ENCODE measurements around the gene B4GALNT1.

B4GALNT1 gene

DNA sequence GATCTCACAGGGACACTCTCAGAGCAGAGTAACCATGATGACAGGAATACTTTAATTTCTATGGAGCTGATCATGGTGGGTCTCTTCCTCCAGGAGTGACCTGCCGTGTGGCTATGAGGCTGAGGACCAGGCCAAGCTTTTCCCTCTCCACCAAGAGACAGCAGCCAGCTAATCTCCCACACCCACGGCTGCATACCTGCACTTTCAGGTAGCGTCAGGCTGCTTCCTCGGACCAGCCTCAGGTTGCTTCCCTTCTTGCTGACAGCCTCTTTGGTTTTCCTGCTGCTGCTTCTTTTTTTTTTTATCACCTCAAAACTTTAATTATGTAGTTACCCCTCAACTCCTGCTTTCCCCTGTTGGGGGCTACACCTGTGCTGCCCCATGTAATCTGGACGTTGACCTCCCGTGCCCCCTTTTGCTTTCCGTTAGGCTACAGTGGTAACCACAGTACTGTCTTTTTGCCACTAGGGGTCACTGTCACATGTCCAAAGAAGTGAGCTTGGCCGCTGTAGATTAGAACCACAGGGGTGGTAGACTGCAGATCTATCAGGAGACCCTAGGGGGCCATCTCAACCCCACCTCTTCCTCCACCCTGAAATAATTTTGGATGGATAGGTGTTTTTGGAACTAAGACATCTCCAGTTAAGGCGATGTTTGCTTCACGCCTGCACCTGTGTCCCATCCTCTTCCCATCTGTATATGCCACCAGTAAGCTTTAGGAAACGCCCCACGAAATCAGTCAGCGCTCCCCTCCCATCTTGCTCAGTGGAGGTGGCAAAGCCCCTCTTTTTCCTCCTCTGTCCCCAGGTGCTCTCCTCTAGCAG is 49.8 kb downstream of the B4GALNT1 start:
- DNase-seq = peak; percentile 72

DNA sequence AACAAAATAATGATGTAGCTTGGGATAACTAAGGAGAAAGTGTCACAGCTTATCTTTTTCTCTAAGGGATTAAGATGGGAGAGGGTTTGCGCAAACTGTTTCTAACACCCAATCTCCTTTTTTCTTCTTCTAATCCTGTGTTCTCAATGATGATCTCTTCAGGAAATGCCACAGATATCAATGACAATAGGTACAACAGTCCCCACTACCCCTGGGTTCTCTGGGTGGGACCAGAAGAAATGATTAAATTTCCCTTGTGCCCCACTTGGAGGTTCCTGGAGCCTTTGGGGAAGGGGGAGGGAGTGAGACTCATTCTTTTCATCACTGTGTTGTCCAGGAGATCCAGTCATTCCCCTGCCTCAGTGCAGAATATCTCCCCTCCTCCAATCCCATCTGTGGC is 50.6 kb downstream of the B4GALNT1 start:
- DNase-seq = no peak

DNA sequence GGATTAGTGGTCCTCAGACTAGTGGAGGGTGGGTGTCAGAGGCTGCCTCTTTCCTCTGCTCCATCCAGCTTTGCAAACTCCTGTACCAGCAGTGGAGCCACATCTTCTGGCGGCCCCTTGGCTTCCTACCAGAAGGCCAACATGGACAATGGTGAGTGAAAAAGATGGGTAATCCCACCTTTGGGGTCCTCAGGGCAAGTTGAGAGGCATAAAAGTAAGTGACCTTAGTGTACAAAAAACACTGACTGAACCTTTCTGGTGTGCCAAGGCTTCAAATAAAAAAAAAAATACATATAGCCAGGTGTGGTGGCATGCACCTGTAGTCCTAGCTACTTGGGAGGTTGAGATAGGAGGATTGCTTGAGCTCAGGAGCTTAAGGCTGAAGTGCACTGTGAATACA is 51.2 kb downstream of the B4GALNT1 start:
- DNase-seq = no peak

DNA sequence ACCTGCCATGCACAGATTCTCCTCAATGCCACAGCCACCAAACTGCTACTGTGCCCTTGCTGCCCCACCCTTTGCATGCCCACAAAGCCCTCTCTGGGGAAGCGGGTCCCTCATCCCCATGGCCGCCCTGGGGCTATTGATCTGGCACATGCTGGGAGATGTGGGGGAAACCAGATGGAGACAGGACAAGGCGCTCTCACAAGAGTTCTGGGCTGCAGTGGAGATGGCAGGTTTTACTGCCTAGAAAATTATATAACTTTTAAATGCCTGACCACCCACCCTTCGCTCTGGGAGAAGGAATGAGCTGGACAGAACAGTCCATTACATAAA is 52.6 kb downstream of the B4GALNT1 start:
- DNase-seq = no peak

DNA sequence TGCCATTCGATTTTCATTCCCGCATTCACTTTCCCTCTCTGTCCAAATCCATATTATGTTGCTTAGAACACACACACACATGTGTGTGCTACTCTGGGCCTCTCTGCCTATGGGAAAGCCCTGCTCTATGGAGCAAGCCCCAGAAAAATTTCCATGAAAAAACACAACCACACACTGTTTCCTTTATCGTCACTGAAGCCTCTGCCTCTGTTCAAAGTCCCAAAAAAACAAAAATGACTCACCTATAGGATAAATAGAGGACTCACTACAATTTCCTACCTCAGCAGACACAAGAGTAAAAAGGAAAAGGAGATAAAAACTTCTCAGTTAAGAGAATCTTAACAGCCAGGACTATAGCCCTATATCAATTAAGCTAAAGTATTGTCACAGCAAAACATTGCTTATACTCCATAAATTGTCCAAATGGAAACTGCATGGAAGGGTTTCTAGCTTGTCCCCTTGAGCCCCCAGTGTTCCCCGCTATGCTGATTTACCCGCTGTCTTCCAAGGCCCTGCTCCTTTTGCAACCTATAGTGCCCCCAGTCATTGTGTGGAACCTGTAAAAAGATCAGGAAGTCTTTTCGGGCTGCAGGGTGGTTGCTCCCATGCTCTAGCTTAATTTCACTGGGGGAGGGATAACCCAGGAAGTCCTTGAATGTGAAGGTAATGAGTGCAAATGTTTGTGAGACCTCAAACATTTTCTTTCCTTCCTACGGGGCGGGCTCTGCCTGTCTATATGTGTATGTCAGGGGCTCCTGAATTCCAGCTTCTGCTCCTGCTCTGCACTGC is 53.1 kb downstream of the B4GALNT1 start:
- DNase-seq = no peak

DNA sequence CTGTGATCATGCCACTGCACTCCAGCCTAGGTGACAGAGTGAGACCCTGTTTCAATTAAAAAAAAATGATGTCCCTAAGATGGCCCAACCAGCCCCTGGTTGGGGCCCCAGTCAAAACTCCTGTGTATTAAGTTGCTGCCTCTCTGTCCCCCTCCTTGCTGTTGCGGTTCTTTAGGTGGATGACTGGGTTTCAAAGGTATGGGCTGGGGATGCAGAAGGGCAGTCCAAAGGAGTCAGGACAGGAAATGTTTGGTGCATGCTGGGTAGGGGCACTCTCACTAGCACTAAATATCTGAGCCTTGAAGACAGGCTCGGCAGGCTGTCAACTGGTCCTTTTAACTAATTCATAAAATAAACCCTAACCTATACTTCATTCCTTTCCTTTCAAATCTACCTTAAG is 54.0 kb downstream of the B4GALNT1 start:
- no peak for DNase-seq

DNA sequence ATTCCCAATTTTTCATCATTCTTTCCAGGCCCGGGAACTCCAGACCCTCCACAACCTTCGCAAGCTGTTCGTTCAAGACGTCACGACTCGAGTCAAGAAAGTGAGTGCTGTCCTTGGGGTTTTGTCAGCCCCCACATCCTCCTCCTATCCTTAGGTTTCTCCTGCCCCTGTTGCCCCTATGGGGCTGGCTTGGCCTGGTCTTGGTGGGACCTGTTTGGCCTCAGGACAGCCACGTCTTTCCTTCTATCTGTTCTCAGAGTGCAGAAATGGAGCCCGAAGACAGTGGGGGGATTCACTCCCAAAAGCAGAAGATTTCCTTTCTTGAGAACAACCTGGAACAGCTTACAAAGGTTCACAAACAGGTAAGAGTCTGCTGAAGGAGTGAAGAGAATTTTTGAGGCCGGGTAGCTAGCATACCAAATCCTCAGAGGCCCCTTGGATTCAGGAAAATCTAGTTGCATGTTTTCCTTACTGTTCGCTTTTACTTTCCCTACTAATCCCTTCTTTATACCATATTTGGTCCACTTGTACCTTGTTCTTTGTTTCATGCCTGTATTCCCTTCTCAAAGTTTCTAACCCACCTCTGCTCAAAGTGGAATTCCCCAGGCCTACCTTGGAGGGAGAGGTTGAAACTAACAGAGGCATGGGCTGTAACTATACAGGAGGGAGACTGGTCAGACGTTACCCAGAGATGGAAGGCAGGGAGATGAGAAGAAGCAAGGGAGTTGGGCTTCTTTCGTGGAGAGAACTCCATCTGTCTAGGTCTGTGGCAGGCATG is 54.8 kb downstream of the B4GALNT1 start:
- no peak for DNase-seq

DNA sequence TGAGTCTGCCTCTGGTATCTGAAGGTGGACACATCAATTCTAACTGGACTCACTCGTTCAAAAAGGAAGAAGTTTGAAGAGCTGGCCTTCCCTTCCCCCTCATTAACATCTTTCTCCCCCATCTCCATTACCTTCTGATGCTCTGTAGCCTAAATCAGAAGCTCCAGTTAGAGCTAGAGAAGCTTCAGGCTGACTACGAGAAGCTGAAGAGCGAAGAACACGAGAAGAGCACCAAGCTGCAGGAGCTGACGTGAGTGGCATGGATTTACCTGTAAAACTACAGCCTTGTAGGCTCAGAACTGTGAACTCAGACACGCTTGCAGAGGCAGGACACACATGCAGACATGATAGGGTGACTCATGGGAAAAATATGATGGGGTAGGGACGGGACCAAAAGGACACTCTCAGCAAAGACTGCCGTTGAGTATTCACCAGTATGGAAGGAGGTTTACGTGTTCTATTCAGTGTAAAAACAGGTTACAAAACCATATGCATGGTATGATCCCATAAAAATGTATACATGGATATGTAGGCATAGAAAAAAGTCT is 56.3 kb downstream of the B4GALNT1 start:
- no peak for DNase-seq
